MM.1S (cell line): Measurements from ENCODE around the gene KCNH2.

Experiments
- DNase-seq: peaks from one replicate; pipeline ENCODE4 v3.0.0-alpha.2; 2015
- H2AFZ ChIP-seq: fragments of 300-600 bp; sonication (generic); 2 replicates; pipeline ENCODE4 v1.6.0; 2016; ENCODE audit warnings: antibody characterized with exemption, low read length
- H3F3A ChIP-seq: fragments of 300-600 bp; sonication (generic); 2 replicates; pipeline ENCODE4 v1.6.1; 2016; ENCODE audit warnings: mild to moderate bottlenecking, antibody characterized with exemption, low read length, moderate library complexity, mixed read lengths; ENCODE audit not compliant: insufficient read depth
- H3K27ac ChIP-seq: fragments of 300-600 bp; sonication (generic); 2 replicates; pipeline ENCODE4 v1.5.1; 2016; ENCODE audit warnings: mild to moderate bottlenecking, low read length
- H3K27me3 ChIP-seq: fragments of 300-600 bp; sonication (generic); replicated peaks from 2 replicates; pipeline ENCODE4 v1.6.0; 2016; ENCODE audit warnings: low read length; ENCODE audit not compliant: insufficient read depth
- H3K36me3 ChIP-seq: fragments of 300-600 bp; sonication (generic); replicated peaks from 2 replicates; pipeline ENCODE4 v1.6.1; 2016; ENCODE audit warnings: mild to moderate bottlenecking, low read length, mixed read lengths; ENCODE audit not compliant: insufficient read depth
- H3K4me1 ChIP-seq: fragments of 300-600 bp; sonication (generic); 2 replicates; pipeline ENCODE4 v1.6.1; 2016; ENCODE audit warnings: low read length, mixed read lengths
- H3K4me2 ChIP-seq: fragments of 300-600 bp; sonication (generic); 2 replicates; pipeline ENCODE4 v1.6.0; 2016; ENCODE audit warnings: low read depth, low read length
- H3K4me3 ChIP-seq: fragments of 300-600 bp; sonication (generic); 2 replicates; pipeline ENCODE4 v1.5.1; 2016; ENCODE audit warnings: low read length, mixed read lengths
- H3K79me2 ChIP-seq: fragments of 300-600 bp; sonication (generic); 2 replicates; pipeline ENCODE4 v1.6.1; 2016; ENCODE audit warnings: mixed run types, low read length, mixed read lengths
- H3K9ac ChIP-seq: fragments of 300-600 bp; sonication (generic); 2 replicates; pipeline ENCODE4 v1.6.1; 2016; ENCODE audit warnings: low read length, mixed read lengths
- H3K9me2 ChIP-seq: fragments of 300-600 bp; sonication (generic); replicated peaks from 2 replicates; pipeline ENCODE4 v1.6.1; 2016; ENCODE audit warnings: mild to moderate bottlenecking, low read length, mixed read lengths; ENCODE audit not compliant: insufficient read depth
- H3K9me3 ChIP-seq: fragments of 300-600 bp; sonication (generic); replicated peaks from 2 replicates; pipeline ENCODE4 v1.6.1; 2016; ENCODE audit warnings: mild to moderate bottlenecking, low read length, mixed read lengths; ENCODE audit not compliant: insufficient read depth
- H4K20me1 ChIP-seq: fragments of 300-600 bp; sonication (generic); 2 replicates; pipeline ENCODE4 v1.6.1; 2016; ENCODE audit warnings: mild to moderate bottlenecking, low read length, moderate library complexity, mixed read lengths; ENCODE audit not compliant: insufficient read depth
- CTCF ChIP-seq: fragments of 300-600 bp; sonication (generic); IDR thresholded peaks from 2 replicates; pipeline ENCODE4 v1.5.1; 2016; ENCODE audit warnings: antibody characterized with exemption, low read length, mixed read lengths
- EZH2 ChIP-seq: fragments of 300-600 bp; sonication (generic); optimal IDR thresholded peaks from 2 replicates; pipeline ENCODE3; 2017; ENCODE audit warnings: low read depth, mild to moderate bottlenecking, antibody characterized with exemption, low read length, mixed read lengths
- EZH2phosphoT487 ChIP-seq: fragments of 300-600 bp; sonication (generic); IDR thresholded peaks from 2 replicates; pipeline ENCODE4 v1.6.1; 2018; ENCODE audit warnings: antibody characterized with exemption, low read length

The KCNH2 gene

GRCh38 chr7:151017370-151017952 lies 39.3 kb upstream of the KCNH2 start:
- Histone ChIP-seq H3K9me3 (no peaks in the 10 kb centered on the region), H3K4me3 (peak overlapping the region; percentile 29; the same call in 1 of the 2 replicates), H3K36me3 (no peaks in the 10 kb centered on the region), H3K4me1 (peaks cover 11% of the 10 kb centered on the region; the same call in 1 of the 2 replicates), H4K20me1 (no peaks in the 10 kb centered on the region), H3K4me2 (peak overlapping the region; percentile 76), H3K27me3 (peaks cover 61% of the 10 kb centered on the region), H3K9me2 (no peaks in the 10 kb centered on the region), H2AFZ (peak overlapping the region; percentile 66), H3K79me2 (no peaks in the 10 kb centered on the region), H3F3A (0 out of 2 replicates have a peak, but pooled peaks cover 4% of the 10 kb centered on the region), H3K9ac (no peak overlapping the region), H3K27ac (no peak overlapping the region)
- no peak for TF ChIP-seq EZH2
- no peak for TF ChIP-seq CTCF
- TF ChIP-seq EZH2phosphoT487, result no peak
- no peak for DNase-seq

DNA sequence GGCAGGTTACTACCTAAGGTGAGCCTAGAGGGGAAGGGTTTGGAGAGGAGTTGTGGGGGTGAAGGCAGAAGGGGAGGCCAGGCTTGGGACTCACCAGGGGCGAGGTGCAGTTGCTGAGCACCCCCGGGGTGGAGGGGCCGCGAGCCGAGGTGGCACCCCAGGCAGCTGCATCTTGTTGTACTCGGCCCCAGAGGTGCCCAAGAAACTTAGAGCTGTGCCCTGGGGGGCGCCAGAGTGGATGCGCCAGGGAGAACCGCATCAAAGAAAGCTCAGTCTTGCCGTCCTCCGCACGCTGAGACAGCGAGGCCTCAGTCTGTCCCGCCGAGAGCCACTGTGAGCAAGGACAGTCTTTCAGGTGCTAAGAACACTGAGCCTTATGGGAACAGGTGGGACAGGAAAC lies 38.8 kb upstream of the KCNH2 start:
- no peak overlapping the region for H3K9ac ChIP-seq
- peaks cover 11% of the 10 kb centered on the region; the same call in 1 of the 2 replicates for H3K4me1 ChIP-seq
- H3K4me2 ChIP-seq, result no peak overlapping the region

DNA sequence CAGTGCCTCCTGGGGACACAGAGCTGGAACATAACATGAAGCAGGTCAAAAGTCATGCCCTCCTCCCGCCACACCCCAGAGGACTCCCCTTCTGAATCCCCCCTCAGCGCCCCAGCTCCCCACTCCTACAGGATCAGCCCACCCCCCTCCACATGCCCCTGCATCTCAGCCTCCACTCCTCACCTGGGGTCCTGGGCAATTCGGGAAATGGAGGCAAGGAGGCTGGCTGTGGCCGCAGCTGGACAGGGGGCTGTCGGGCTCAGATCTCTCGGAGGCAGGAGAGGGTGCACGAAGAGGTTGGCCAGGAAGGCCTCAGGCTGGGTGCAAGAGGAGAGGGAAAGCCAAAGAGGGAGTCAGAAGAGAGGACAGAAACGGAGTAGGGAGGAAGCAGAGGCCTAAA lies 38.4 kb upstream of the KCNH2 start:
- no peaks in the 10 kb centered on the region for H3K79me2 ChIP-seq
- no peaks in the 10 kb centered on the region for H3K36me3 ChIP-seq
- H2AFZ ChIP-seq, result no peak overlapping the region
- no peaks in the 10 kb centered on the region for H4K20me1 ChIP-seq
- DNase-seq, result no peak
- no peak overlapping the region for H3K4me2 ChIP-seq
- no peak overlapping the region for H3K27ac ChIP-seq
- H3K4me3 ChIP-seq, result no peak overlapping the region
- H3K9ac ChIP-seq, result no peak overlapping the region
- H3K4me1 ChIP-seq, result peaks cover 11% of the 10 kb centered on the region; the same call in 1 of the 2 replicates
- peaks cover 69% of the 10 kb centered on the region for H3K27me3 ChIP-seq
- TF ChIP-seq EZH2phosphoT487, result no peak
- TF ChIP-seq CTCF, result no peak
- no peak for TF ChIP-seq EZH2
- H3K9me3 ChIP-seq, result no peaks in the 10 kb centered on the region
- no peaks in the 10 kb centered on the region for H3K9me2 ChIP-seq
- H3F3A ChIP-seq, result 0 out of 2 replicates have a peak, but pooled peaks cover 4% of the 10 kb centered on the region

More for the DNA sequence above, 38.8 kb upstream of the KCNH2 start:
- H3K27ac ChIP-seq, result no peak overlapping the region
- H3K36me3 ChIP-seq, result no peaks in the 10 kb centered on the region
- H3K27me3 ChIP-seq, result peaks cover 66% of the 10 kb centered on the region
- H3K4me3 ChIP-seq, result no peak overlapping the region
- 0 out of 2 replicates have a peak, but pooled peaks cover 4% of the 10 kb centered on the region for H3F3A ChIP-seq
- H3K79me2 ChIP-seq, result no peaks in the 10 kb centered on the region
- DNase-seq, result no peak
- no peaks in the 10 kb centered on the region for H3K9me3 ChIP-seq
- H3K9me2 ChIP-seq, result no peaks in the 10 kb centered on the region
- H4K20me1 ChIP-seq, result no peaks in the 10 kb centered on the region
- H2AFZ ChIP-seq, result no peak overlapping the region
- TF ChIP-seq EZH2 (no peak), CTCF (no peak), EZH2phosphoT487 (no peak)
